Left ventricle myocardium inferior (tissue), 1 donor: ENCODE measurements around the gene SCN3A. TPM values are rescaled to one million over a fixed set of nuclear protein-coding genes. Genes with fewer than 3 reads are reported as not detected.

Experiments used
- DNase-seq: peaks from one replicate; pipeline ENCODE4 v3.0.0-alpha.2; 2020
- H3K27ac ChIP-seq: fragments of 200-600 bp; replicated peaks from 2 replicates; pipeline ENCODE4 v1.8.0; 2021
- H3K27me3 ChIP-seq: fragments of 200-600 bp; 2 replicates; pipeline ENCODE4 v1.8.0; 2021; ENCODE audit warnings: low read depth
- H3K36me3 ChIP-seq: fragments of 200-600 bp; 2 replicates; pipeline ENCODE4 v1.8.0; 2021
- H3K4me1 ChIP-seq: fragments of 200-600 bp; 2 replicates; pipeline ENCODE4 v1.8.0; 2021
- H3K4me3 ChIP-seq: fragments of 200-600 bp; 2 replicates; pipeline ENCODE4 v1.8.0; 2021; ENCODE audit warnings: mild to moderate bottlenecking, moderate library complexity
- H3K9me3 ChIP-seq: fragments of 200-600 bp; replicated peaks from 2 replicates; pipeline ENCODE4 v1.8.0; 2021
- CTCF ChIP-seq: fragments of 200-600 bp; IDR thresholded peaks from 2 replicates; pipeline ENCODE4 v1.8.0; 2021; ENCODE audit warnings: antibody characterized with exemption, mild to moderate bottlenecking, borderline replicate concordance
- intact Hi-C: fragments of 100-400 bp; cut with micrococcal nuclease; formaldehyde crosslinking; loops from one replicate; pipeline ENCODE4 v1.11.0; 2022
- total RNA-seq: library from RNA; stranded (reverse); fragmentation: NEBNext Ultra II Directional; extraction: Animal tissue kit (Norgen Biotek cat#: 25700); gene quantifications from one replicate; pipeline ENCODE4 v1.2.1, GENCODE V29; 2021
- donor health status: DM: no; HTN: yes; CAD: no; lungs with severe emphysema.

The SCN3A gene
- total RNA-seq, 1 donor from 2014 or later, result 0.99 TPM

- TF ChIP-seq CTCF, result no peak
- Histone ChIP-seq H3K4me3 (no peak overlapping the region), H3K27ac (no peak overlapping the region), H3K36me3 (no peaks in the 10 kb centered on the region), H3K27me3 (no peaks in the 10 kb centered on the region), H3K4me1 (no peaks in the 10 kb centered on the region), H3K9me3 (no peaks in the 10 kb centered on the region)
- DNase-seq, result no peak
- intact Hi-C loops, result no loop called here
Observed at GRCh38 chr2:165126244-165126643, 77.6 kb downstream of the SCN3A start.

GRCh38 chr2:165122521-165122920 is 81.3 kb downstream of the SCN3A start:
- H3K4me3 ChIP-seq, result no peak overlapping the region
- DNase-seq, result no peak
- TF ChIP-seq CTCF, result no peak

GRCh38 chr2:165120740-165121467 is 82.9 kb downstream of the SCN3A start:
- Histone ChIP-seq H3K36me3 (no peaks in the 10 kb centered on the region), H3K4me1 (peaks cover 5% of the 10 kb centered on the region), H3K4me3 (no peak overlapping the region), H3K9me3 (no peaks in the 10 kb centered on the region), H3K27ac (peak overlapping the region; percentile 38), H3K27me3 (no peaks in the 10 kb centered on the region)
- TF ChIP-seq CTCF, result no peak
- intact Hi-C loops, result no loop called here
- DNase-seq, result no peak

More at GRCh38 chr2:165122521-165122920, 81.3 kb downstream of the SCN3A start:
- H3K27ac ChIP-seq, result no peak overlapping the region
- H3K4me1 ChIP-seq, result peaks cover 5% of the 10 kb centered on the region
- H3K27me3 ChIP-seq, result no peaks in the 10 kb centered on the region
- no peaks in the 10 kb centered on the region for H3K9me3 ChIP-seq
- no peaks in the 10 kb centered on the region for H3K36me3 ChIP-seq
- intact Hi-C loops, result no loop called here

- no peak overlapping the region for H3K4me3 ChIP-seq
- H3K27me3 ChIP-seq, result no peaks in the 10 kb centered on the region
- no peaks in the 10 kb centered on the region for H3K36me3 ChIP-seq
- no peak for DNase-seq
- TF ChIP-seq CTCF, result no peak
- intact Hi-C loops, result no loop called here
- no peak overlapping the region for H3K27ac ChIP-seq
- no peaks in the 10 kb centered on the region for H3K4me1 ChIP-seq
- H3K9me3 ChIP-seq, result no peaks in the 10 kb centered on the region
Observed at GRCh38 chr2:165115258-165115657, 88.6 kb downstream of the SCN3A start.

GRCh38 chr2:165114346-165114939 is 89.4 kb downstream of the SCN3A start:
- H3K36me3 ChIP-seq, result no peaks in the 10 kb centered on the region
- TF ChIP-seq CTCF, result no peak
- H3K27me3 ChIP-seq, result no peaks in the 10 kb centered on the region
- intact Hi-C loops, result no loop called here
- no peak overlapping the region for H3K27ac ChIP-seq
- H3K4me1 ChIP-seq, result no peaks in the 10 kb centered on the region
- no peak for DNase-seq
- H3K4me3 ChIP-seq, result no peak overlapping the region
- no peaks in the 10 kb centered on the region for H3K9me3 ChIP-seq
